PC-9 (cell line): ENCODE data around the gene ZNF337.

Source experiments
- CTCF ChIP-seq: fragments of 200-600 bp; sonication (generic); conservative IDR thresholded peaks from 2 replicates; pipeline ENCODE4 v1.6.1; 2017; ENCODE audit warnings: mixed run types, antibody characterized with exemption, mild to moderate bottlenecking, moderate library complexity
- EZH2 ChIP-seq: fragments of 200-600 bp; sonication (generic); IDR thresholded peaks from 2 replicates; pipeline ENCODE4 v1.8.0; 2017; ENCODE audit warnings: antibody characterized with exemption, low read depth

- TF ChIP-seq CTCF (no peak), EZH2 (no peak)
These were observed 42.2 kb downstream of the ZNF337 start for GRCh38 chr20:25654487-25654886.
